Activated T-cell treated with anti-CD3 and anti-CD28 coated beads, Interleukin-2, amount 50 U/mL, for 48 hours (primary cell): ENCODE data around the gene DLG1.
"Not testable (repeated sequence)": the region's sequence is repeated elsewhere in the genome, so short reads cannot be mapped to it uniquely, and the experiment has no call there.

Source experiments
- DNase-seq, 2 experiments: peaks; one replicate each; pipeline ENCODE4 v3.0.0-alpha.2; 2020

DLG1 gene

DNA sequence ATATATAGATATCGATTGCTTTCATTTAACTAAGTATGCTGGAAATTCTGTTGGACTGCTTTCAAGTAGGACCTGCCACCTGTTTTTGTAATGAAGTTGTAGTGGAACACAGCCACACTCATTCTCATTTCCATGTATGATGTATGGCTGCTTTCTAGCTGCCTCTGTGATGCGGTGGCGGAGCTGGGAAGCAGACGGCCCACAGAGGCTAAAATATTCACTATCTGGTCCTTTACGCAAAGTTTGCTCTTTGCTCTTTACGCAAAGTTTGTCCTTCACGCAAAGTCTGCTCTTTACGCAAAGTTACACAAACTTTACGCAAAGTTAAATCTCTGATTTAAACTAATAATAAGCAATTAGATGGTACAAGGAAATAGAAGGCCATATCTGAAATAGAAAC is 91.5 kb downstream of the DLG1 start:
- DNase-seq: no peak

DNA sequence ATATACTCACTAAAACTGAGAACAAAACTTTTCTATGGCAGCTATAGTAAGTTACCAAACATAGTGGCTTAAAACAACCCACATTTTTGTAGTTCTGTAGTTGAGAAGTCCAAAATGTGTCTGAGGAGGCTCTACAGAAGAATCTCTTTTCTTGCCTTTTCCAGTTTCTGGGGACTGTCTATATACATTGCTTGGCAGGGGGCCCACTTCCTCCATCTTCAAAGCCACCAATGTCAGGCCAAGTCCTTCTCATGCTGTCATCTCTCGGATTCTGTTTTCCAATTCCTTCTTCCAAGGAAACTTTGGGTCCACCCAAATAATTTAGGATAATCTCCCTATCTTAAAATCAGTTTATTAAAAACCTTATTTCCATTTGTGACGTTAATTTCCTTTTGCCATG is 92.7 kb downstream of the DLG1 start:
- no peak for DNase-seq

GRCh38 chr3:197205265-197205664 is 93.1 kb downstream of the DLG1 start:
- DNase-seq: no peak

GRCh38 chr3:197204736-197205135 is 93.7 kb downstream of the DLG1 start:
- no peak for DNase-seq

GRCh38 chr3:197203714-197204146 is 94.7 kb downstream of the DLG1 start:
- no peak for DNase-seq

GRCh38 chr3:197202694-197203093 is 95.7 kb downstream of the DLG1 start:
- no peak for DNase-seq

- no peak for DNase-seq
Observed at GRCh38 chr3:197201791-197202452, 96.5 kb downstream of the DLG1 start.

GRCh38 chr3:197200856-197201255 is 97.6 kb downstream of the DLG1 start:
- DNase-seq: not testable (repeated sequence)

DNA sequence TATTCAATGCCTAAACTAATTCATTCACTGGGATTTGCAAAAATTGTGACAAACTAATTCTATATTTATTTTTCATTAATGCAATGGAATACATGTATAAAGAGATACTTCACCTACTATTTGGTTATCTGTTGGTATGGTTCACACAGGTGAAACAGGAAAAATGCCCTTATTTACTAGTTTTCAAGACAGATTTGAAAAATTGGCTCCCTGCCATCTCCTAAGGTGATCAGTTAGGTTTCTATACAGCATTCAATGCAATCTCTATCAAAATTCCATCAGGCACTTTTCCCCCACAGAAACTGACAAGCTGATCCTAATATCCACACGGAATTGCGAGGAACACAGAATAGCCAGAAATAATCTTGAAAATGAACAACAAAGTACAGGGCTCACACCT is 101.1 kb downstream of the DLG1 start:
- DNase-seq: no peak

- DNase-seq: no peak
Observed at GRCh38 chr3:197196192-197196591, 102.2 kb downstream of the DLG1 start.

DNA sequence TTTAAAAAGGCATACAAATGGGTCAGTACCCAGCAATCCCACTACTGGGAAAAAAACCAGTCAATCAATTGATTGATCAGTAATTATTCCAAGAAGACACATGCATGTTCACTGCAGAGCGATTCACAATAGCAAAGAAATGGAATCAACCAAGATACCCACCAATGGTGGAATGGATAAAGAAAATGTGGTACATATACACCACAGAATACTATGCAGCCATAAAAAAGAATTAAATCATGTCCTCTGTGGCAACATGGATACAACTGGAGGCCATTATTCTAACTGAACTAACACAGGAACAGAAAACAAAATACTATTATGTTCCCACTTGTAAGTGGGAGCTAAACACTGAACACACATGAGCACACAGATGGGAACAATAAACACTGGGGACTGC is 103.1 kb downstream of the DLG1 start:
- no peak for DNase-seq

DNA sequence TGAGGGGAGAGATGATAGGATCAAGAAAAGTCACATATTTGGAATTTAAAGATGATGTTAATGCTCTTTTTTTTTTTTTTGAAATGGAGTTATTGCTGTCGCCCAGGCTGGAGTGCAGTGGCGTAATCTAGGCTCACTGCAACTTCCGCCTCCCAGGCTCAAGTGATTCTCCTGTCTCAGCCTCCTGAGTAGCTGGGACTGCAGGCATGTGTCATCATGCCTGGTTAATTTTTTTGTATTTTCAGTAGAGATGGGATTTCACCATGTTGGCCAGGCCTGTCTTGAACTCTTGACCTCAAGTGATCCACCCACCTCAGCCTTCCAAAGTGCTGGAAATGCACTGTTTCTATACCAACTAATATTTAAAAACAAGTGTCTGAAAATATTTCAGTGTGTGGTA is 104.7 kb downstream of the DLG1 start:
- not testable (repeated sequence) for DNase-seq

- DNase-seq: no peak
Observed at GRCh38 chr3:197191897-197192296, 106.5 kb downstream of the DLG1 start.

GRCh38 chr3:197189623-197190022 is 108.8 kb downstream of the DLG1 start:
- DNase-seq: no peak

- DNase-seq: no peak
Observed at GRCh38 chr3:197188963-197189362, 109.4 kb downstream of the DLG1 start.

- no peak for DNase-seq
Observed at GRCh38 chr3:197186887-197187588, 111.4 kb downstream of the DLG1 start.

DNA sequence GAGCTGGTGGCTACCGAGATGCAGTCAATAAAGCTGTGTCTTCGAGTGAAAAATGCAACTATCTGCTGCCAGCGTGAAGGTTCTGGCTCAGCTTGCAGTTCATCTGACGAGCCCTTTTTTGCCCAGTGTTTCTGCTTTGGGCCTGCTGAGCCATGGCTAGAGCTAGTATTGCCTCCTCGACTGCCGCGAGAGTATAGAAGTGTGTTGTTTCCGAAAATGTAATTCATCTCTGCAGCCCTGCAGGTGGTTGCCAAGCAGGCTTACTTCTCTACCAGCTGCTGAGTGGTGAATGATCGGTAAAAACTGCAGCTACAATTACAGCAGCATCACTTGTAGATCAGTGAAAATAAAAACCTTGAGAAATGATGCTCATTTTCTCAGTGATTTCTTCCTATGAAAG is 114.8 kb downstream of the DLG1 start:
- DNase-seq: no peak

GRCh38 chr3:197181741-197182140 is 116.7 kb downstream of the DLG1 start:
- DNase-seq: no peak

- no peak for DNase-seq
Observed at GRCh38 chr3:197178998-197179397, 119.4 kb downstream of the DLG1 start.

GRCh38 chr3:197175503-197175902 is 122.9 kb downstream of the DLG1 start:
- no peak for DNase-seq

DNA sequence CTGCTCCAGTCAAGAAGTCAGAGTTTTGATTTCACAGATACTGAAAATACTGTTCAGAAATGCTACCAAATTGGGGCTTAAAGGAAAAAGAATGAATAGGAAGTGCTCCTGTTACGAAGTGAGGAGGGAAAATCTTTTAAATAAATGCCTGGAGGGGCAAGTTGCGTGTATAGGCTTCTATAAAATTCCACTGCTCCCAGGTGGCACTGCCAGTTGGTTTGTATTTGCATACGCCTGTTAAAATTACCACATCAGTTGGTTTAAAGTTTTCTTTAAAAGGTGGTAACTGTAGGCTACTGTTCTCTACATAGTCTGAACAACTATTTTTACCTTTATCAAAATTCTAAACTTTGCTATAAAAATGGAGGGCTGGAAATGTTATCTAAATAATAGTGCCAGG is 123.5 kb downstream of the DLG1 start:
- DNase-seq: no peak

DNA sequence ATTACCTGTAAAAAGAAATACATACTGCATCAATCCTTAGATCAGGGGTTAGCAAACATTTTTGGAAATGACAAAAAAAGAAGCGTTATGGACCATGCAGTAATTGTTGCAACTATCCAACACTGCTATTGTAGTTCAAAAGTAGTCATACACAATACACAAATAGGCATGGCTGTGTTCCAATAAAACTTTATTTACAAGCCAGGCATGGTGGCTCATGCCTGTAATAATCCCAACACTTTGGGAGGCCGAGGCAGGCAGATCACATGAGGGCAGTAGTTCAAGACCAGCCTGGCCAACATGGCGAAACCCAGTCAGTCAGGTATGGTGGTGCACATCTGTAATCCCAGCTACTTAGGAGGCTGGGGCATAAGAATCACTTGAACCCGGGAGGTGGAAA is 124.8 kb downstream of the DLG1 start:
- DNase-seq: no peak

DNA sequence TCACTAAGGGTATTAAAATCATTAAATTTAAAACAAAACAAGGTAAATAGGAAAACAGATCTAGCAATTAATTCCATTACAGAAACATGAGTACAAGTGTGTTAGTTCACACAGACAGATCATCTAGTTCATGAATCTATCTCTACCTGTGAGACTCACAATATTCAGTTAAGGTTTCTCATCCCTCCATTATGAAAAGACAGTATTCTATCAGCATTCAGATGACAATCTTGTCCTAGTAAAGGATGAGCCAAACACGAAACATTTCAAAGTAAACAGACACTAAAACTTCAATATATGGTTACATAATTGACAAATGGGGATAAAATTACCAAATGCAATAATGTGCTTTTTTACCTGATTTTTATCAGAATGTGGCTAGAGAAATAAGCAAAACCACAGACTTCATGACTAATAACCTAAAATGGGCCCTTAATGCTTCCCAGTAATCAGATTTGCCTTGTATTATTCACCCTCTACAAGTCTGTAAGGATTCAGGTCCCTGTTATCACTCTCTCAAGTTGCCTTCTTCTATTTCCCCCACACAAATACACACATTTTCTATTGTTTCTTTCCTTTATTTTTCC is 126.8 kb downstream of the DLG1 start:
- no peak for DNase-seq

DNA sequence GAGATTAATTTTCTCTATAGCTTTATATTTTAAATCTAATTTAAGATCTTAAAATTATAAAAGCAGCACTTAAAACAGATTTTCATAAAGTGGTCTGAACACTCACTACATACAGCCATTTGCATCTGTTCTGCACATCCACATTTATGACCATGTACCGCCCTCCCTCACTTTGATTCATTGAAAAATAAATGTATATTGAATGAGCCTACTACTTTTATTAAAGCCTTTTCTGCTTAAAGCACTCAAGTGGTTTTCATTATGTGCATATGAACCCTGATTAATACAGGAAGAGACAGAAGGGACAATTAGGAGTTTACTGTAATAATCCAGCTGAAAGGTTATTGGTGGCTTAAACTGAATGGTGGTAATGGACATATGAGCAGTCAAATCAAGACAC is 129.4 kb downstream of the DLG1 start:
- no peak for DNase-seq
